ENCODE results near the gene KCNS1. TPM values are rescaled to one million over a fixed set of nuclear protein-coding genes. Genes with fewer than 3 reads are reported as not detected.
A peak's percentile ranks its signal among the peaks of the same experiment; 100 is the strongest.

The KCNS1 gene
- total RNA-seq, 1 donor from 2014 or later: 2.2 TPM

GRCh38 chr20:45094201-45094600 lies 6.7 kb downstream of the KCNS1 start:
- no peak overlapping the region for H3K27ac Mint-ChIP-seq
- no peaks in the 10 kb centered on the region for H3K4me1 Mint-ChIP-seq (ENCODE audit: unreplicated experiment)
- no peaks in the 10 kb centered on the region for H3K9me3 Mint-ChIP-seq

GRCh38 chr20:45092898-45093297 lies 8.0 kb downstream of the KCNS1 start:
- H3K4me3 Mint-ChIP-seq: no peak overlapping the region

More at GRCh38 chr20:45094201-45094600, 6.7 kb downstream of the KCNS1 start:
- DNase-seq (ENCODE audit: extremely low spot score, unreplicated experiment): no peak
- Mint-ChIP-seq H3K36me3 (no peaks in the 10 kb centered on the region), H3K4me3 (no peak overlapping the region), H3K27me3 (peaks cover 26% of the 10 kb centered on the region)
- TF ChIP-seq, protein P1, sequence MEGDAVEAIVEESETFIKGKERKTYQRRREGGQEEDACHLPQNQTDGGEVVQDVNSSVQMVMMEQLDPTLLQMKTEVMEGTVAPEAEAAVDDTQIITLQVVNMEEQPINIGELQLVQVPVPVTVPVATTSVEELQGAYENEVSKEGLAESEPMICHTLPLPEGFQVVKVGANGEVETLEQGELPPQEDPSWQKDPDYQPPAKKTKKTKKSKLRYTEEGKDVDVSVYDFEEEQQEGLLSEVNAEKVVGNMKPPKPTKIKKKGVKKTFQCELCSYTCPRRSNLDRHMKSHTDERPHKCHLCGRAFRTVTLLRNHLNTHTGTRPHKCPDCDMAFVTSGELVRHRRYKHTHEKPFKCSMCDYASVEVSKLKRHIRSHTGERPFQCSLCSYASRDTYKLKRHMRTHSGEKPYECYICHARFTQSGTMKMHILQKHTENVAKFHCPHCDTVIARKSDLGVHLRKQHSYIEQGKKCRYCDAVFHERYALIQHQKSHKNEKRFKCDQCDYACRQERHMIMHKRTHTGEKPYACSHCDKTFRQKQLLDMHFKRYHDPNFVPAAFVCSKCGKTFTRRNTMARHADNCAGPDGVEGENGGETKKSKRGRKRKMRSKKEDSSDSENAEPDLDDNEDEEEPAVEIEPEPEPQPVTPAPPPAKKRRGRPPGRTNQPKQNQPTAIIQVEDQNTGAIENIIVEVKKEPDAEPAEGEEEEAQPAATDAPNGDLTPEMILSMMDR (conservative IDR thresholded peaks at IDR 0.05): no peak

DNA sequence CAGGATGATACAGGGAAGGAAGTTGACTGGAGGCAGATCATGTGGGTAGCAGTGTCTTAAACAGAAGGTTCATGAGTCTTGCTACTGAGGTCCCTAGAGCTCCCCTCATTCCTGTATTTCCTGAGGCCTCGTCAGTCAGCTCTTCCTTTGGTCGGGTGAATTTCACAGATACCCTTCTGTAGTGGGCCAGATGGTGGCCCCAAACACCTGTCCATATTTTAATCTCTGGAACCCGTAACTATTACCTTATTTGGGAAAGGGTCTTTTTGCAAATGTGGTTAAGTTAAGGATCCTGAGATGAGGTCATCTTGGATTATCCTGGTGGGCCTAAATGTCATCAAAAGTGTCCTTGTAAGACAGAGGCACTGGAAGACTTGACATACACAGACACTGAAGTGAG lies 9.6 kb downstream of the KCNS1 start:
- DNase-seq (ENCODE audit: extremely low spot score, unreplicated experiment): no peak
- peaks cover 4% of the 10 kb centered on the region for H3K36me3 Mint-ChIP-seq
- no peak overlapping the region for H3K27ac Mint-ChIP-seq
- no peak overlapping the region for H3K4me3 Mint-ChIP-seq
- H3K4me1 Mint-ChIP-seq (ENCODE audit: unreplicated experiment): peaks cover 12% of the 10 kb centered on the region
- no peaks in the 10 kb centered on the region for H3K9me3 Mint-ChIP-seq
- peaks cover 5% of the 10 kb centered on the region for H3K27me3 Mint-ChIP-seq
- TF ChIP-seq, protein P1 (conservative IDR thresholded peaks at IDR 0.05): no peak

More at GRCh38 chr20:45092898-45093297, 8.0 kb downstream of the KCNS1 start:
- TF ChIP-seq, protein P1 (conservative IDR thresholded peaks at IDR 0.05): no peak
- Mint-ChIP-seq H3K9me3 (no peaks in the 10 kb centered on the region), H3K36me3 (no peaks in the 10 kb centered on the region), H3K27me3 (peaks cover 19% of the 10 kb centered on the region), H3K4me1 (ENCODE audit: unreplicated experiment) (peaks cover 4% of the 10 kb centered on the region), H3K27ac (no peak overlapping the region)
- no peak for DNase-seq (ENCODE audit: extremely low spot score, unreplicated experiment)

GRCh38 chr20:45090481-45090880 lies 10.4 kb downstream of the KCNS1 start:
- Mint-ChIP-seq H3K4me1 (ENCODE audit: unreplicated experiment) (peaks cover 12% of the 10 kb centered on the region), H3K36me3 (peaks cover 5% of the 10 kb centered on the region), H3K27ac (no peak overlapping the region), H3K4me3 (no peak overlapping the region), H3K27me3 (no peaks in the 10 kb centered on the region), H3K9me3 (no peaks in the 10 kb centered on the region)
- no peak for DNase-seq (ENCODE audit: extremely low spot score, unreplicated experiment)
- TF ChIP-seq, protein P1 (conservative IDR thresholded peaks at IDR 0.05): no peak

DNA sequence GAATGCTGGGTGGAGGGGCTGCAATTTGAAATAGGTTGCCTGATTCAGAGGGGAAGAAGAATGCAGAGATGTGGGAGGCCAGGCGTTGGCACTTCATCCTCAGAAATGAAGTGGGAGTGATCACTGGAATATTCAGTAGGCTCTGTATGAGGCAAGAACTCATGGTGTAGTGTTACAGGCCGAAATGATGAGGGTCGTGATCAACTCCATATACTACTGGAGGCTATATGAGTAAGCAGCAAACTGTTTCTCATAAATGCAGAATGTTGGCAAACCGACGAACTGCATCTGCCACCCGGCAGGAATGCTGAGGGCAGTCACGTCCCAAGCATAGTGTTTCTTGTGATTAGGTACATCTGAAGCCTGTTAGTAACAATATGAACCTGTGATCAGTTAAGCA lies 12.7 kb downstream of the KCNS1 start:
- Mint-ChIP-seq H3K4me3 (no peak overlapping the region), H3K4me1 (ENCODE audit: unreplicated experiment) (peaks cover 12% of the 10 kb centered on the region), H3K9me3 (peaks cover 4% of the 10 kb centered on the region), H3K27ac (peak overlapping the region; percentile 53), H3K27me3 (no peaks in the 10 kb centered on the region), H3K36me3 (peaks cover 11% of the 10 kb centered on the region)
- TF ChIP-seq, protein P1 (conservative IDR thresholded peaks at IDR 0.05): no peak
- no peak for DNase-seq (ENCODE audit: extremely low spot score, unreplicated experiment)

- H3K9me3 Mint-ChIP-seq: peaks cover 6% of the 10 kb centered on the region
- peaks cover 12% of the 10 kb centered on the region for H3K4me1 Mint-ChIP-seq (ENCODE audit: unreplicated experiment)
These were observed 13.1 kb downstream of the KCNS1 start for GRCh38 chr20:45087814-45088213.

More at GRCh38 chr20:45087814-45088213, 13.1 kb downstream of the KCNS1 start:
- TF ChIP-seq, protein P1 (conservative IDR thresholded peaks at IDR 0.05): no peak
- no peaks in the 10 kb centered on the region for H3K27me3 Mint-ChIP-seq
- H3K36me3 Mint-ChIP-seq: peaks cover 11% of the 10 kb centered on the region
- peak overlapping the region; percentile 53 for H3K27ac Mint-ChIP-seq
- DNase-seq (ENCODE audit: extremely low spot score, unreplicated experiment): no peak
- no peak overlapping the region for H3K4me3 Mint-ChIP-seq

Measured in type B pancreatic cell (in vitro differentiated cells).